Measurements from ENCODE around the gene SULT1A2. TPM values are rescaled to one million over a fixed set of nuclear protein-coding genes. Genes with fewer than 3 reads are reported as not detected.

Gene SULT1A2
- polyA plus RNA-seq, 1 donor (not counting 4 experiments of a cell fraction or from before 2014, with no cell fraction given), result not detected

GRCh38 chr16:28556914-28557320 is 39.9 kb downstream of the SULT1A2 start:
- FAIRE-seq (no peak), DNase-seq (ENCODE audit: low read depth, low spot score) (no peak)
- no peaks in the 10 kb centered on the region for H3K4me1 ChIP-seq (ENCODE audit: control insufficient read depth, extremely low read depth, insufficient read depth, low read length)
- H2AFZ ChIP-seq (ENCODE audit: control insufficient read depth, low read length), result no peak overlapping the region
- peaks cover 0 to under 1% of the 10 kb centered on the region in 2 experiments for H3K36me3 ChIP-seq (ENCODE audit: control insufficient read depth in 2 of 2, extremely low read depth in 1 of 2, insufficient read depth in 2 of 2, low read length in 2 of 2)
- TF ChIP-seq EZH2 (IDR thresholded peaks at IDR 0.05; ENCODE audit: low read length) (no peak), CTCF (optimal IDR thresholded peaks at IDR 0.05 in 1 of 3, IDR thresholded peaks at IDR 0.05 in 1 of 3, conservative IDR thresholded peaks at IDR 0.05 in 1 of 3; ENCODE audit: extremely low read depth in 1 of 3, insufficient read depth in 2 of 3, low read length in 3 of 3) (no peak)
- H3K79me2 ChIP-seq (ENCODE audit: control insufficient read depth, insufficient read depth, low read length), result peaks cover 8% of the 10 kb centered on the region
- H3K4me2 ChIP-seq (ENCODE audit: control insufficient read depth, extremely low read depth, insufficient read depth, low read depth, low read length), result no peak overlapping the region
- no peak overlapping the region for H3K27ac ChIP-seq (ENCODE audit: control insufficient read depth, insufficient read depth, low read length)
- no peaks in the 10 kb centered on the region for H4K20me1 ChIP-seq (ENCODE audit: control insufficient read depth, extremely low read depth, insufficient read depth, low read length)
- no peaks in the 10 kb centered on the region for H3K27me3 ChIP-seq (ENCODE audit: control insufficient read depth, extremely low read depth, insufficient read depth, low read length)
- no peaks in the 10 kb centered on the region for H3K9me1 ChIP-seq (ENCODE audit: control insufficient read depth, extremely low read depth, insufficient read depth, low read length)
- no peak overlapping the region for H3K4me3 ChIP-seq (ENCODE audit: control insufficient read depth in 2 of 3, extremely low read depth in 1 of 3, insufficient read depth in 2 of 3, low read depth in 1 of 3, low read length in 3 of 3)
- dilution Hi-C loops (cut with MboI; ENCODE audit: extremely low pct_ligation_motif_present, low sequenced_read_pairs), result no loop called here
- no peaks in the 10 kb centered on the region for H3K9me3 ChIP-seq (ENCODE audit: control insufficient read depth, low read depth, low read length)
- H3K9ac ChIP-seq (ENCODE audit: control insufficient read depth, extremely low read depth, insufficient read depth, low read length), result no peak overlapping the region

- Histone ChIP-seq H2AFZ (ENCODE audit: control insufficient read depth, low read length) (no peak overlapping the region), H3K36me3 (ENCODE audit: control insufficient read depth in 2 of 2, extremely low read depth in 1 of 2, insufficient read depth in 2 of 2, low read length in 2 of 2) (no peaks in the 10 kb centered on the region), H3K4me1 (ENCODE audit: control insufficient read depth, extremely low read depth, insufficient read depth, low read length) (no peaks in the 10 kb centered on the region), H3K9me3 (ENCODE audit: control insufficient read depth, low read depth, low read length) (no peaks in the 10 kb centered on the region), H4K20me1 (ENCODE audit: control insufficient read depth, extremely low read depth, insufficient read depth, low read length) (no peaks in the 10 kb centered on the region), H3K27ac (ENCODE audit: control insufficient read depth, insufficient read depth, low read length) (no peak overlapping the region), H3K4me2 (ENCODE audit: control insufficient read depth, extremely low read depth, insufficient read depth, low read depth, low read length) (no peak overlapping the region), H3K9me1 (ENCODE audit: control insufficient read depth, extremely low read depth, insufficient read depth, low read length) (no peaks in the 10 kb centered on the region), H3K4me3 (ENCODE audit: control insufficient read depth in 2 of 3, extremely low read depth in 1 of 3, insufficient read depth in 2 of 3, low read depth in 1 of 3, low read length in 3 of 3) (no peak overlapping the region), H3K9ac (ENCODE audit: control insufficient read depth, extremely low read depth, insufficient read depth, low read length) (no peak overlapping the region), H3K27me3 (ENCODE audit: control insufficient read depth, extremely low read depth, insufficient read depth, low read length) (no peaks in the 10 kb centered on the region), H3K79me2 (ENCODE audit: control insufficient read depth, insufficient read depth, low read length) (peaks cover 8% of the 10 kb centered on the region)
- TF ChIP-seq EZH2 (IDR thresholded peaks at IDR 0.05; ENCODE audit: low read length), result no peak
- TF ChIP-seq CTCF (optimal IDR thresholded peaks at IDR 0.05 in 1 of 3, IDR thresholded peaks at IDR 0.05 in 1 of 3, conservative IDR thresholded peaks at IDR 0.05 in 1 of 3; ENCODE audit: extremely low read depth in 1 of 3, insufficient read depth in 2 of 3, low read length in 3 of 3), result no peak
- dilution Hi-C loops (cut with MboI; ENCODE audit: extremely low pct_ligation_motif_present, low sequenced_read_pairs), result no loop called here
- DNase-seq (ENCODE audit: low read depth, low spot score), result no peak
- FAIRE-seq, result no peak
Observed at GRCh38 chr16:28555561-28555960, 41.3 kb downstream of the SULT1A2 start.

All from keratinocyte (primary cell).